H1 (cell line): ENCODE measurements around the gene PARP15. TPM values are rescaled to one million over a fixed set of nuclear protein-coding genes. Genes with fewer than 3 reads are reported as not detected.

Source experiments
- CTCF ChIA-PET: fragments of 300-600 bp; sonication (Branson Sonifier 250); formaldehyde crosslinking; loops from one replicate; lab custom pipeline; 2021; ENCODE audit not compliant: partially characterized antibody; lab: Charles Lee
- POLR2A ChIA-PET: fragments of 300-600 bp; sonication (Branson Sonifier 250); formaldehyde crosslinking; loops from one replicate; lab custom pipeline; 2021; ENCODE audit warnings: inconsistent platforms; ENCODE audit not compliant: partially characterized antibody; lab: Charles Lee
- DNase-seq, 2 experiments: peaks; one replicate each; pipeline versions ENCODE4 v3.0.0 to v3.0.0-alpha.2; 2010 to 2022; ENCODE audit warnings: low spot score in 2 of 2, low read depth in 1 of 2, mixed read lengths in 1 of 2
- FAIRE-seq: peaks from 2 replicates; lab custom pipeline; 2011; peaks lifted over from hg19 to GRCh38; lab: Jason Lieb, UNC
- H2AFZ ChIP-seq: 2 replicates; pipeline ENCODE4 v1.8.1; 2012; ENCODE audit warnings: low read length, inconsistent platforms
- H2AK5ac ChIP-seq: 2 replicates; pipeline ENCODE4 v1.6.1; 2013; ENCODE audit warnings: low read depth, low read length
- H2BK120ac ChIP-seq: replicated peaks from 2 replicates; pipeline ENCODE3; 2013; ENCODE audit warnings: low read depth, low read length, inconsistent platforms
- H2BK12ac ChIP-seq: 2 replicates; pipeline ENCODE4 v1.6.1; 2013; ENCODE audit warnings: low read depth, low read length
- H2BK15ac ChIP-seq: 2 replicates; pipeline ENCODE4 v1.6.1; 2013; ENCODE audit warnings: low read length
- H2BK20ac ChIP-seq: 2 replicates; pipeline ENCODE4 v1.6.1; 2013; ENCODE audit warnings: low read length
- H2BK5ac ChIP-seq: 2 replicates; pipeline ENCODE4 v1.6.1; 2013; ENCODE audit warnings: low read depth, low read length
- H3K14ac ChIP-seq: 2 replicates; pipeline ENCODE4 v1.6.1; 2013; ENCODE audit warnings: inconsistent platforms; ENCODE audit not compliant: insufficient read length
- H3K18ac ChIP-seq: 2 replicates; pipeline ENCODE4 v1.6.1; 2013; ENCODE audit warnings: low read length; ENCODE audit errors: extremely low read depth
- H3K23ac ChIP-seq: 2 replicates; pipeline ENCODE4 v1.6.1; 2013; ENCODE audit warnings: inconsistent platforms; ENCODE audit not compliant: insufficient read length
- H3K23me2 ChIP-seq: 2 replicates; pipeline ENCODE4 v1.6.1; 2013; ENCODE audit warnings: low read depth, low read length
- H3K27ac ChIP-seq: 2 replicates; pipeline ENCODE4 v1.6.1; 2011; ENCODE audit warnings: low read depth, low read length, inconsistent platforms
- H3K27me3 ChIP-seq, 4 experiments: replicated peaks in 1 of 4; 1 replicate in 1 of 4; 2 replicates in 3 of 4; pipeline versions ENCODE4 v1.6.1 to v1.8.1; 2011 to 2013; ENCODE audit warnings: low read length in 3 of 4, mild to moderate bottlenecking in 3 of 4, inconsistent platforms in 2 of 4, mixed read lengths in 2 of 4, moderate library complexity in 1 of 4; ENCODE audit not compliant: control insufficient read depth in 3 of 4, insufficient read depth in 3 of 4; ENCODE audit errors: extremely low read depth in 1 of 4
- H3K36me3 ChIP-seq, 4 experiments: 2 replicates each; pipeline versions ENCODE4 v1.6.1 to v1.8.1; 2011 to 2013; ENCODE audit warnings: mild to moderate bottlenecking in 4 of 4, low read length in 3 of 4, moderate library complexity in 2 of 4, control low read depth in 1 of 4, inconsistent platforms in 1 of 4; ENCODE audit not compliant: insufficient read depth in 4 of 4, control insufficient read depth in 2 of 4
- H3K4ac ChIP-seq: replicated peaks from 2 replicates; pipeline ENCODE3; 2013; ENCODE audit warnings: low read length, low read depth, mixed read lengths, inconsistent platforms; ENCODE audit not compliant: insufficient read length
- H3K4me1 ChIP-seq, 4 experiments: replicated peaks in 1 of 4; 1 replicate in 1 of 4; 2 replicates in 3 of 4; pipeline versions ENCODE4 v1.6.1 to v1.8.1; 2011 to 2013; ENCODE audit warnings: low read length in 3 of 4, inconsistent platforms in 2 of 4, mixed read lengths in 1 of 4; ENCODE audit not compliant: insufficient read depth in 4 of 4, control insufficient read depth in 3 of 4
- H3K4me2 ChIP-seq, 2 experiments: 2 replicates each; pipeline versions ENCODE4 v1.6.1 to v1.8.1; 2011 to 2013; ENCODE audit warnings: low read depth in 2 of 2, low read length in 2 of 2, control low read depth in 1 of 2, inconsistent platforms in 1 of 2, mild to moderate bottlenecking in 1 of 2; ENCODE audit not compliant: insufficient read depth in 1 of 2
- H3K4me3 ChIP-seq, 4 experiments: fragments of 200-600, 300-600 bp in 1 of 4; sonication (generic), shearing (Covaris generic), sonication (Bioruptor Twin) in 1 of 4; 2 replicates each; pipeline versions ENCODE4 v1.5.1 to v1.8.1; 2011 to 2016; ENCODE audit warnings: low read length in 4 of 4, low read depth in 3 of 4, control low read depth in 2 of 4, inconsistent platforms in 2 of 4, mild to moderate bottlenecking in 2 of 4, mixed read lengths in 1 of 4, moderate library complexity in 1 of 4; ENCODE audit not compliant: insufficient read depth in 2 of 4; ENCODE audit errors: extremely low read depth in 1 of 4
- H3K56ac ChIP-seq: replicated peaks from 2 replicates; pipeline ENCODE3; 2013; ENCODE audit warnings: low read depth, mild to moderate bottlenecking, mixed read lengths, low read length, inconsistent platforms; ENCODE audit not compliant: insufficient read length
- H3K79me1 ChIP-seq: 2 replicates; pipeline ENCODE4 v1.6.1; 2013; ENCODE audit warnings: low read depth, low read length, control low read depth
- H3K79me2 ChIP-seq, 2 experiments: 2 replicates each; pipeline versions ENCODE4 v1.6.1 to v1.8.1; 2012 to 2013; ENCODE audit warnings: low read length in 2 of 2, mild to moderate bottlenecking in 2 of 2, inconsistent platforms in 1 of 2; ENCODE audit not compliant: insufficient read depth in 2 of 2, control insufficient read depth in 1 of 2
- H3K9ac ChIP-seq, 4 experiments: replicated peaks in 1 of 4; 1 replicate in 1 of 4; 2 replicates in 3 of 4; pipeline versions ENCODE4 v1.6.1 to v1.8.1; 2011 to 2013; ENCODE audit warnings: low read depth in 3 of 4, low read length in 3 of 4, control low read depth in 2 of 4, mild to moderate bottlenecking in 2 of 4, moderate library complexity in 2 of 4, inconsistent platforms in 1 of 4; ENCODE audit errors: extremely low read depth in 1 of 4
- H3K9me3 ChIP-seq, 2 experiments: 2 replicates each; pipeline versions ENCODE4 v1.6.1 to v1.8.1; 2012 to 2013; ENCODE audit warnings: mild to moderate bottlenecking in 2 of 2, moderate library complexity in 2 of 2, control low read depth in 1 of 2, inconsistent platforms in 1 of 2, low read depth in 1 of 2, low read length in 1 of 2, mixed read lengths in 1 of 2; ENCODE audit not compliant: insufficient read depth in 2 of 2
- H4K20me1 ChIP-seq, 2 experiments: replicated peaks in 1 of 2; 2 replicates each; pipeline versions ENCODE3 to v1.8.1; 2011 to 2013; ENCODE audit warnings: inconsistent platforms in 2 of 2, low read length in 2 of 2, mild to moderate bottlenecking in 1 of 2; ENCODE audit not compliant: insufficient read depth in 2 of 2, control insufficient read depth in 1 of 2
- H4K5ac ChIP-seq: 2 replicates; pipeline ENCODE4 v1.6.1; 2013; ENCODE audit warnings: low read length, low read depth, mixed read lengths, inconsistent platforms; ENCODE audit not compliant: insufficient read length
- H4K8ac ChIP-seq: 2 replicates; pipeline ENCODE4 v1.8.0; 2013; ENCODE audit warnings: mild to moderate bottlenecking, moderate library complexity, low read length, inconsistent platforms; ENCODE audit not compliant: insufficient read depth; ENCODE audit errors: extremely low read depth
- H4K91ac ChIP-seq: replicated peaks from 2 replicates; pipeline ENCODE3; 2013; ENCODE audit warnings: low read length, mixed read lengths, inconsistent platforms; ENCODE audit not compliant: insufficient read length
- ASH2L ChIP-seq: fragments of 200-600, 300-600 bp; sonication (generic); IDR thresholded peaks from one replicate; pipeline ENCODE4 v1.7.1; 2017; ENCODE audit warnings: low read length
- CREB1 ChIP-seq: IDR thresholded peaks from 2 replicates; pipeline ENCODE4 v1.6.1; 2012; ENCODE audit warnings: inconsistent platforms
- HDAC2 ChIP-seq, 2 experiments: fragments of 300-600 bp in 1 of 2; sonication (generic) in 1 of 2; IDR thresholded peaks; 2 replicates each; pipeline ENCODE4 v1.6.1; 2011 to 2012; ENCODE audit warnings: low read depth in 2 of 2, low read length in 2 of 2, mild to moderate bottlenecking in 2 of 2, moderate library complexity in 2 of 2, borderline replicate concordance in 1 of 2, inconsistent platforms in 1 of 2
- MAX ChIP-seq: IDR thresholded peaks from 2 replicates; pipeline ENCODE4 v1.6.1; 2012; ENCODE audit warnings: inconsistent platforms
- PHF8 ChIP-seq: fragments of 200-600 bp; sonication (generic); conservative IDR thresholded peaks from 2 replicates; pipeline ENCODE4 v1.7.1; 2012; ENCODE audit warnings: low read depth, mild to moderate bottlenecking, inconsistent platforms, low read length, moderate library complexity
- RBBP5 ChIP-seq: IDR thresholded peaks from 2 replicates; pipeline ENCODE4 v1.7.1; 2012; ENCODE audit warnings: low read depth, mild to moderate bottlenecking, inconsistent platforms, low read length, moderate library complexity, borderline replicate concordance
- TAF7 ChIP-seq: optimal IDR thresholded peaks from 2 replicates; pipeline ENCODE3; 2011; ENCODE audit warnings: low read depth, mild to moderate bottlenecking, inconsistent platforms, low read length, moderate library complexity, borderline replicate concordance
- WGBS, 2 experiments: shearing (Covaris generic) in 1 of 2; methylation state at CpG; one replicate each; pipeline versions ENCODE4 v1.1.6 to v1.1.7; 2013 to 2015; ENCODE audit warnings: low lambda C conversion rate in 2 of 2, mixed read lengths in 2 of 2, inconsistent platforms in 1 of 2, low coverage in 1 of 2, missing lambda C conversion rate in 1 of 2; ENCODE audit not compliant: insufficient replicate concordance in 2 of 2, insufficient coverage in 1 of 2, insufficient read length in 1 of 2; ENCODE audit errors: extremely low coverage in 1 of 2, missing lambda C conversion rate in 1 of 2; 5-methylcytosine and 5-hydroxymethylcytosine counted together
- polyA plus RNA-seq, 7 experiments: library from polyadenylated mRNA; depleted of rRNA in 3 of 7; stranded (reverse) in 5 of 7; unstranded in 2 of 7; fragments of >200 nt in 5 of 7; fragments of 200-250 nt in 2 of 7; gene quantifications; 1 replicate in 5 of 7; 2 replicates in 1 of 7; 4 replicates in 1 of 7; pipeline versions ENCODE4 v1.2.1 to v1.2.3, GENCODE V29; 2011 to 2013; ENCODE audit warnings: missing spikeins in 2 of 7, mixed read lengths in 2 of 7
- total RNA-seq: library from RNA; stranded (reverse); fragmentation: NEBNext Ultra II Directional; extraction: Animal tissue kit (Norgen Biotek cat#: 25700); gene quantifications from 2 replicates; pipeline ENCODE4 v1.2.1, GENCODE V29; 2021

PARP15 gene
- total and polyA plus RNA-seq, 2 of the 8 experiments (the other 6 are each of a cell fraction or from before 2014, with no cell fraction given) = 0.37 to 0.45 TPM

GRCh38 chr3:122623031-122623829 lies 45.8 kb downstream of the PARP15 start:
- no peak overlapping the region for H3K56ac ChIP-seq
- H3K23ac ChIP-seq = no peak overlapping the region
- no peak overlapping the region for H3K4me2 ChIP-seq
- 88% methylated on average over 8 of the region's 8 CpGs; no CpG with 5 or more reads in 1 of the 2 experiments for WGBS, 2 experiments
- no peak overlapping the region for H4K91ac ChIP-seq
- H3K4me1 ChIP-seq = no peaks in the 10 kb centered on the region
- H3K27me3 ChIP-seq = no peaks in the 10 kb centered on the region
- H4K20me1 ChIP-seq = no peaks in the 10 kb centered on the region
- H3K9me3 ChIP-seq = no peaks in the 10 kb centered on the region
- H3K9ac ChIP-seq = no peak overlapping the region
- H3K36me3 ChIP-seq = no peaks in the 10 kb centered on the region
- FAIRE-seq (no peak), DNase-seq (no peak)
- H3K79me1 ChIP-seq = no peaks in the 10 kb centered on the region
- CTCF ChIA-PET = interaction anchor here (0.6 to 1.1 kb wide), 3 partner anchors 24 to 37 kb away, joined by 3 read pairs; no protein-coding TSS in a partner anchor
- H3K27ac ChIP-seq = no peak overlapping the region
- H4K8ac ChIP-seq = no peak overlapping the region
- no peak overlapping the region for H2AK5ac ChIP-seq
- H3K4me3 ChIP-seq = no peak overlapping the region
- no peak overlapping the region for H2BK12ac ChIP-seq
- H3K14ac ChIP-seq = no peak overlapping the region
- no peak overlapping the region for H2AFZ ChIP-seq
- H3K79me2 ChIP-seq = no peaks in the 10 kb centered on the region
- no peak overlapping the region for H3K4ac ChIP-seq
- H4K5ac ChIP-seq = no peak overlapping the region
- no peak overlapping the region for H3K18ac ChIP-seq
- H2BK5ac ChIP-seq = no peak overlapping the region
- H2BK20ac ChIP-seq = no peak overlapping the region
- POLR2A ChIA-PET = no interaction called here
- H2BK120ac ChIP-seq = no peak overlapping the region
- H2BK15ac ChIP-seq = no peak overlapping the region
- no peaks in the 10 kb centered on the region for H3K23me2 ChIP-seq
- no peak for TF ChIP-seq ASH2L
- no peak for TF ChIP-seq MAX
- TF ChIP-seq RBBP5 = no peak
- no peak for TF ChIP-seq CREB1
- TF ChIP-seq HDAC2 (IDR thresholded peaks at IDR 0.05; ENCODE audit: borderline replicate concordance in 1 of 2, low read depth in 2 of 2, low read length in 2 of 2) = no peak
- TF ChIP-seq PHF8 = no peak
- no peak for TF ChIP-seq TAF7
